Measurements from ENCODE around the gene ATF7.
"Not testable (repeated sequence)": the region's sequence is repeated elsewhere in the genome, so short reads cannot be mapped to it uniquely, and the experiment has no call there.

DNA sequence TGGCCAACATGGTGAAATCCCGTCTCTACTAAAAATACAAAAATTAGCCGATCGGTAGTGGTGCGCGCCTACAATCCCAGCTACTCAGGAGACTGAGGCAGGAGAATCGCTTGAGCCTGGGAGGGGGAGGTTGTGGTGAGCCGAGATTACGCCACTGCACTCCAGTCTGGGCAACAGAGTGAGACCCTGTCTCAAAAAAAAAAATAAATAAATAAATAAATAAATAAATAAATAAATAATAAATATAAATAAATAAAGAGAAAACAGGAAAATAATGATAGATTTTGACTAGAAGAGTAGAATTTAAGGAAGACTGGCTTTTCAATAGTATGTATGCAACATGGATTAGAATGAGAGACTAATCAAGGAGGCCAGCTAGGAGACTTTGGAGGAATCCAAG, 76.1 kb downstream of the ATF7 start:
- TF ChIP-seq, protein P1, sequence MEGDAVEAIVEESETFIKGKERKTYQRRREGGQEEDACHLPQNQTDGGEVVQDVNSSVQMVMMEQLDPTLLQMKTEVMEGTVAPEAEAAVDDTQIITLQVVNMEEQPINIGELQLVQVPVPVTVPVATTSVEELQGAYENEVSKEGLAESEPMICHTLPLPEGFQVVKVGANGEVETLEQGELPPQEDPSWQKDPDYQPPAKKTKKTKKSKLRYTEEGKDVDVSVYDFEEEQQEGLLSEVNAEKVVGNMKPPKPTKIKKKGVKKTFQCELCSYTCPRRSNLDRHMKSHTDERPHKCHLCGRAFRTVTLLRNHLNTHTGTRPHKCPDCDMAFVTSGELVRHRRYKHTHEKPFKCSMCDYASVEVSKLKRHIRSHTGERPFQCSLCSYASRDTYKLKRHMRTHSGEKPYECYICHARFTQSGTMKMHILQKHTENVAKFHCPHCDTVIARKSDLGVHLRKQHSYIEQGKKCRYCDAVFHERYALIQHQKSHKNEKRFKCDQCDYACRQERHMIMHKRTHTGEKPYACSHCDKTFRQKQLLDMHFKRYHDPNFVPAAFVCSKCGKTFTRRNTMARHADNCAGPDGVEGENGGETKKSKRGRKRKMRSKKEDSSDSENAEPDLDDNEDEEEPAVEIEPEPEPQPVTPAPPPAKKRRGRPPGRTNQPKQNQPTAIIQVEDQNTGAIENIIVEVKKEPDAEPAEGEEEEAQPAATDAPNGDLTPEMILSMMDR (conservative IDR thresholded peaks at IDR 0.05; ENCODE audit: low read depth, low read length) = not testable (repeated sequence)
- not testable (repeated sequence) for TF ChIP-seq NFE2L2 (IDR thresholded peaks at IDR 0.05; ENCODE audit: low read depth, low read length); POLR2A (IDR thresholded peaks at IDR 0.05; ENCODE audit: low read depth, low read length); MXI1 (IDR thresholded peaks at IDR 0.05; ENCODE audit: borderline replicate concordance, low read depth, low read length); CHD1 (IDR thresholded peaks at IDR 0.05; ENCODE audit: low read depth, low read length)

Data from IMR-90 (cell line).